Activated B cell treated with CpG ODN at 0.5 μM for 24 hours (primary cell): ENCODE measurements around the gene KLHL42. TPM values are rescaled to one million over a fixed set of nuclear protein-coding genes. Genes with fewer than 3 reads are reported as not detected.

Experiments
- ATAC-seq: fragments of 200-7000 bp; cut with Tn5 transposase; one replicate; pipeline ENCODE4 v1.10.0; 2021; ENCODE audit warnings: low read depth, mild to moderate bottlenecking, moderate library complexity
- CTCF ChIA-PET: fragments of 350-600 bp; sonication (Branson Sonifier 250); formaldehyde crosslinking; loops from one replicate; lab custom pipeline; 2021; ENCODE audit warnings: antibody characterized with exemption; lab: Charles Lee
- POLR2A ChIA-PET: fragments of 350-600 bp; sonication (Branson Sonifier 250); formaldehyde crosslinking; loops from one replicate; lab custom pipeline; 2021; ENCODE audit warnings: antibody characterized with exemption; lab: Charles Lee
- DNase-seq: peaks from one replicate; pipeline ENCODE4 v3.0.0; 2022
- H3K27ac Mint-ChIP-seq: one replicate; pipeline ENCODE4 v1.8.0; 2020; ENCODE audit warnings: mixed read lengths
- H3K27me3 Mint-ChIP-seq: one replicate; pipeline ENCODE4 v1.8.0; 2021; ENCODE audit warnings: mixed read lengths
- H3K36me3 Mint-ChIP-seq: one replicate; pipeline ENCODE4 v1.8.0; 2021; ENCODE audit warnings: low read depth, mixed read lengths
- H3K4me1 Mint-ChIP-seq: one replicate; pipeline ENCODE4 v1.8.0; 2021; ENCODE audit warnings: mixed read lengths
- H3K4me3 Mint-ChIP-seq: one replicate; pipeline ENCODE4 v1.8.0; 2020; ENCODE audit warnings: mild to moderate bottlenecking, mixed read lengths
- H3K9me3 Mint-ChIP-seq: one replicate; pipeline ENCODE4 v1.8.0; 2020; ENCODE audit warnings: mixed read lengths
- intact Hi-C: fragments of 100-400 bp; cut with micrococcal nuclease; formaldehyde crosslinking; loops from one replicate; pipeline ENCODE4 v1.15.1; 2024
- total RNA-seq: library from RNA; stranded (reverse); gene quantifications from 2 replicates; pipeline ENCODE4 v1.2.3, GENCODE V29; 2022
- TF ChIP-seq, protein P1 (sequence below): fragments of 200-600 bp; IDR thresholded peaks from one replicate; pipeline ENCODE4 v1.8.0; 2022; ENCODE audit warnings: antibody characterized with exemption, mild to moderate bottlenecking

Gene KLHL42
- total RNA-seq, 1 donor from 2014 or later = 19.3 TPM

DNA sequence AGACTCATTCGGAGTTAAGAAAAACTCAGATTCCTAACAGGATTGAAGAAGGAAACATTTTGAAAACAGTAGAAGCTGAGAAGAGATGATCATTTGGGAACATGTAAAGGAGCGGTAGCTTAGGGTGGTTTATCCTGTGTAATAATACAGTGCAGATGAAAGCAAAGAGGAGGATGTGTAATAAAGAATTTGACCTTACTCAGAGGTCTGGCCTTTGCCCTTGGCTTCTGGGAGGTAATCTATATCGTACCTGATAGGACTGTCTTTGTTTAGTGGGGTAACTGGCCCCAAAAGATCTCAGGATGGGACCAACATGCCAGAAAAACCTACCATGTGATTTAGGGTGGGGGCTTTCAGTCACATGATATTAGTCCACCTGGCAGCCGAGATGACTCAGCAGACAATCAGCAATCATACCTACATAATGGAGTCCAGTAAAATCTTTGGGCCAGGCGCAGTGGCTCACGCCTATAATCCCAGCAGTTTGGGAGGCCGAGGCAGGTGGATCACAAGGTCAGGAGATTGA, 23.3 kb upstream of the KLHL42 start:
- DNase-seq = no peak
- Mint-ChIP-seq H3K27ac (no peak overlapping the region), H3K4me1 (no peaks in the 10 kb centered on the region), H3K4me3 (no peak overlapping the region), H3K36me3 (peaks cover 35% of the 10 kb centered on the region), H3K27me3 (no peaks in the 10 kb centered on the region), H3K9me3 (no peaks in the 10 kb centered on the region)
- no peak for ATAC-seq
- TF ChIP-seq, protein P1, sequence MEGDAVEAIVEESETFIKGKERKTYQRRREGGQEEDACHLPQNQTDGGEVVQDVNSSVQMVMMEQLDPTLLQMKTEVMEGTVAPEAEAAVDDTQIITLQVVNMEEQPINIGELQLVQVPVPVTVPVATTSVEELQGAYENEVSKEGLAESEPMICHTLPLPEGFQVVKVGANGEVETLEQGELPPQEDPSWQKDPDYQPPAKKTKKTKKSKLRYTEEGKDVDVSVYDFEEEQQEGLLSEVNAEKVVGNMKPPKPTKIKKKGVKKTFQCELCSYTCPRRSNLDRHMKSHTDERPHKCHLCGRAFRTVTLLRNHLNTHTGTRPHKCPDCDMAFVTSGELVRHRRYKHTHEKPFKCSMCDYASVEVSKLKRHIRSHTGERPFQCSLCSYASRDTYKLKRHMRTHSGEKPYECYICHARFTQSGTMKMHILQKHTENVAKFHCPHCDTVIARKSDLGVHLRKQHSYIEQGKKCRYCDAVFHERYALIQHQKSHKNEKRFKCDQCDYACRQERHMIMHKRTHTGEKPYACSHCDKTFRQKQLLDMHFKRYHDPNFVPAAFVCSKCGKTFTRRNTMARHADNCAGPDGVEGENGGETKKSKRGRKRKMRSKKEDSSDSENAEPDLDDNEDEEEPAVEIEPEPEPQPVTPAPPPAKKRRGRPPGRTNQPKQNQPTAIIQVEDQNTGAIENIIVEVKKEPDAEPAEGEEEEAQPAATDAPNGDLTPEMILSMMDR = no peak
- intact Hi-C loops = no loop called here
- ChIA-PET POLR2A (no interaction called here), CTCF (no interaction called here)

DNA sequence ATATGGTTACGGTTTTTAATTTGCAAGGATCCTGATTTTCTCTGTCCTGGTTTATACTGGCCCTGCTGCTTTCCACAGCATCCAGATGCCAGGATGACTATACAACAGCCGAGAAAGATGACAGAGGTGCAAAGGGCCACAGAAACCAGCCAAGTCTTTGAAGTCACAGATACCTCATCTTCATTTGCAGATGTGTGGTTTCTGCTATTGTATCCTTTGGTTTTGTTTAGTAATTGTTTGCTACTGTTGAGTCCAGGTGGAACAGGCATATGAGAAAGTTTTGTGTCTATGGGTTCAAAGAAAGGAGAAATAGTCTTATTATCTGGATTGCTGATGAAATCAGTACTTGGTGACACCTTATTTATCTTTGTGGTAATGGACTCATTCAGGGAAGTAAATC, 17.3 kb upstream of the KLHL42 start:
- Mint-ChIP-seq H3K27me3 (no peaks in the 10 kb centered on the region), H3K4me3 (no peak overlapping the region), H3K27ac (no peak overlapping the region), H3K36me3 (peaks cover 6% of the 10 kb centered on the region), H3K4me1 (no peaks in the 10 kb centered on the region), H3K9me3 (no peaks in the 10 kb centered on the region)
- no peak for ATAC-seq
- POLR2A ChIA-PET = interaction anchor here (0.7 kb wide), 1 partner anchor 487 kb away, joined by 3 read pairs; no protein-coding TSS in a partner anchor
- DNase-seq = no peak
- CTCF ChIA-PET = no interaction called here
- intact Hi-C loops = no loop called here
- TF ChIP-seq, protein P1 = no peak

DNA sequence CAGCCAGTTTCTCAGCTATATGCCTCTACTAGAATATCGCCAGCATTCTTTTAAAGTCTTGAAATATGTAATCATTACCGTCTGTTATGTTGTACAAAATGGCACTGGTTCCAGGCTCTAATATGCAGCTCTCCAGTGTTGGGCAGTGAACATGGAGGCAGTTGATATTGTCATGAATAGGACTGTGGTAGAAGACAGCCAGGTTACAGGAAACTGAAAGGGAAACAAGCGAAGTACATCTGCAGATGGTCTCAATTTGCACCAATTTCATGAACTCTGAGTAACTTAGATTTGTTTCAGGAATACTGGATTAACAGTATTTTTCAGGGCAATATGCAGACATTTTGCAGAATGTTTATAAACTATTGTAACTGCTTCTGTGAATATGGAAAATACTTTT, 13.4 kb upstream of the KLHL42 start:
- ATAC-seq (no peak), DNase-seq (no peak)
- ChIA-PET CTCF (interaction anchor here (0.6 kb wide), 1 partner anchor 31 kb away, joined by 3 read pairs; no protein-coding TSS in a partner anchor), POLR2A (no interaction called here)
- Mint-ChIP-seq H3K4me1 (no peaks in the 10 kb centered on the region), H3K4me3 (no peak overlapping the region), H3K27me3 (no peaks in the 10 kb centered on the region), H3K36me3 (peaks cover 3% of the 10 kb centered on the region), H3K27ac (no peak overlapping the region), H3K9me3 (no peaks in the 10 kb centered on the region)
- intact Hi-C loops = no loop called here
- TF ChIP-seq, protein P1 = no peak

DNA sequence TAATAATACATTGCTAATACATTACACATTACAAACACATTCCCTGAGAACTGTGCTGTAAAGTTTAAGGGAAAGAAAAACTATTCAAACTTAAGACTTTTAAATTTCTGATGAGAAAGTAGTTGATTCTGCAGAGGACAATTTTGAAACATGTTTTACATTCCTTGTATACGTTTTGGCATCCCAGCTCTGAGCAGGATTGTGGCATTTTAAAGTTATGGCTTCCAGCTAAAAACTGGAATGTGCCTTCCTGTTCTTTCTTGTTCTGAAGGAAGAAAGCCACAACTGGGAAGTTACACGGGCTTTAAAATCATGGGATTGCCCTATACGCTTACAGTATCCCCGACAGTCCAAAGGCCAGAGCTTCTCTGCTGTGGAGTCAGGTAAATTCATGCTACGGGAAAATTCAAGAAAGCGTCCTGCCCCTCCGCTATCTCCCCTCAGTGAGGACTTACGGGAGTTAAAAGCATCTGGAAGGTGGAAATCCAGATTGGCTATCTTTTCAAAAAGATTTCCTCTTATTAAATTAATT, 10.8 kb upstream of the KLHL42 start:
- no peak overlapping the region for H3K27ac Mint-ChIP-seq
- intact Hi-C loops = no loop called here
- no peaks in the 10 kb centered on the region for H3K27me3 Mint-ChIP-seq
- TF ChIP-seq, protein P1 = no peak
- ATAC-seq (no peak), DNase-seq (no peak)
- H3K9me3 Mint-ChIP-seq = no peaks in the 10 kb centered on the region
- H3K36me3 Mint-ChIP-seq = no peaks in the 10 kb centered on the region
- ChIA-PET CTCF (no interaction called here), POLR2A (no interaction called here)
- H3K4me1 Mint-ChIP-seq = no peaks in the 10 kb centered on the region
- no peak overlapping the region for H3K4me3 Mint-ChIP-seq

DNA sequence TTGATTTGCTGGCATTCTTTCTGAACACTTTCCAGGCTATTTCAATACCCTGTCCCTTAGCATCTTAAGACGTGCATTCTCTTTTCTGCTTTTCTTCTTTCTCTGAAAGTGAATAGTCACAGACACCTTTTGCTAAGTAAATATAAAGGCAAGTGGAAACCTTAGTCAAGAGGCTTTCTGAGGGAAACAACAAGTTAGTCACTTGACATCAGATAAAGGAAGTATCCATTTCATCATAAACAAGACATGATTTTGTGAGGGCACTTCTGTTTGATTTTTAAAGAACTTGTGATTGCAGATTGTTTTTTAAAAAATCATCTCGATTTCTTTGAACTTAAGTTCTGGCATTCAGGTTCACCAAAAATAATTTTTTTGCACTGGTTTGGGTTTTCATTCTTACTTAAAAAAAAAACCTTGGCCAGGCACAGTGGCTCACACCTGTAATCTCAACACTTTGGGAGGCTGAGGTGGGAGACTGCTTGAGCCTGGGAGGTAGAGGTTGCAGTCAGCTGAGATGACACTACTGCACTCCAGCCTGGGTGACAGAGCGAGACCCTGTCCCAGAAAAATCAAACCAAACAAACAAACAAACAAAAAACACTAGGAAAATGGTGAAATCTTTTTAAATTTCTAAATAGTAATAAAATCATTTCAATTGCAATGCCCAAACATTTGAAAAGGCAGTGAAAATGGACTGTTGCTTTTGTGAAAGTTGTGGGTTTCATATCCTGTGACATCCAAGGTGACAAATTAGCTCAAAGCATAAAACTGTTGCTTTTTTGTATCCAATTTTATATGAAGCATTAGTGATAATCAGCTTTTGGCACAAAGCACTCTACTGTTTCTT, 8.3 kb upstream of the KLHL42 start:
- CTCF ChIA-PET = no interaction called here
- POLR2A ChIA-PET = interaction anchor here (0.5 to 0.8 kb wide), 2 partner anchors 8 to 11 kb away, joined by 3 read pairs; partner anchors contain the start of genes KLHL42 and MANSC4
- no peak overlapping the region for H3K27ac Mint-ChIP-seq

More for the DNA sequence above, 8.3 kb upstream of the KLHL42 start:
- Mint-ChIP-seq H3K27me3 (no peaks in the 10 kb centered on the region), H3K36me3 (no peaks in the 10 kb centered on the region), H3K4me3 (no peak overlapping the region), H3K4me1 (no peaks in the 10 kb centered on the region), H3K9me3 (no peaks in the 10 kb centered on the region)
- intact Hi-C loops = no loop called here
- ATAC-seq (no peak), DNase-seq (no peak)
- TF ChIP-seq, protein P1 = no peak
